ENCODE data around the gene NPIPA8.
"Not testable (repeated sequence)": the region's sequence is repeated elsewhere in the genome, so short reads cannot be mapped to it uniquely, and the experiment has no call there.

NPIPA8 gene

GRCh38 chr16:18336636-18337035, at the start of gene NPIPA8:
TSS of gene NPIPA8 (minus strand) at chr16:18336736. CDS start at chr16:18332662, 4,074 bp downstream.
- DNase-seq = not testable (repeated sequence)

- not testable (repeated sequence) for DNase-seq
Observed at GRCh38 chr16:18385285-18385684, 48.7 kb upstream of the NPIPA8 start.

- not testable (repeated sequence) for DNase-seq
Observed at GRCh38 chr16:18384869-18385268, 48.3 kb upstream of the NPIPA8 start.

- DNase-seq = not testable (repeated sequence)
Observed at GRCh38 chr16:18384098-18384636, 47.6 kb upstream of the NPIPA8 start.

- DNase-seq = not testable (repeated sequence)
Observed at GRCh38 chr16:18382696-18383095, 46.2 kb upstream of the NPIPA8 start.

- not testable (repeated sequence) for DNase-seq
Observed at GRCh38 chr16:18347742-18348141, 11.2 kb upstream of the NPIPA8 start.

GRCh38 chr16:18346993-18347392, 10.5 kb upstream of the NPIPA8 start:
- DNase-seq = not testable (repeated sequence)

GRCh38 chr16:18344634-18345033, 8.1 kb upstream of the NPIPA8 start:
- DNase-seq = not testable (repeated sequence)

- not testable (repeated sequence) for DNase-seq
Observed at GRCh38 chr16:18341986-18342385, 5.5 kb upstream of the NPIPA8 start.

GRCh38 chr16:18341417-18341960, 5.0 kb upstream of the NPIPA8 start:
- not testable (repeated sequence) for DNase-seq

- not testable (repeated sequence) for DNase-seq
Observed at GRCh38 chr16:18339210-18339609, 2.7 kb upstream of the NPIPA8 start.

- not testable (repeated sequence) for DNase-seq
Observed at GRCh38 chr16:18311811-18312210, 24.7 kb downstream of the NPIPA8 start.

- DNase-seq = not testable (repeated sequence)
Observed at GRCh38 chr16:18309159-18309558, 27.4 kb downstream of the NPIPA8 start.

- not testable (repeated sequence) for DNase-seq
Observed at GRCh38 chr16:18307241-18307640, 29.3 kb downstream of the NPIPA8 start.

- DNase-seq = not testable (repeated sequence)
Observed at GRCh38 chr16:18306066-18306465, 30.5 kb downstream of the NPIPA8 start.

GRCh38 chr16:18303059-18303706, 33.4 kb downstream of the NPIPA8 start:
- DNase-seq = not testable (repeated sequence)

GRCh38 chr16:18297714-18298113, 38.8 kb downstream of the NPIPA8 start:
- DNase-seq = not testable (repeated sequence)

GRCh38 chr16:18296931-18297330, 39.6 kb downstream of the NPIPA8 start:
- DNase-seq = not testable (repeated sequence)

- DNase-seq = not testable (repeated sequence)
Observed at GRCh38 chr16:18294371-18294770, 42.2 kb downstream of the NPIPA8 start.

- not testable (repeated sequence) for DNase-seq
Observed at GRCh38 chr16:18293337-18293956, 43.1 kb downstream of the NPIPA8 start.

GRCh38 chr16:18290959-18291358, 45.6 kb downstream of the NPIPA8 start:
- DNase-seq = not testable (repeated sequence)

- DNase-seq = not testable (repeated sequence)
Observed at GRCh38 chr16:18286342-18286741, 50.2 kb downstream of the NPIPA8 start.

- DNase-seq = not testable (repeated sequence)
Observed at GRCh38 chr16:18280319-18280718, 56.2 kb downstream of the NPIPA8 start.

- DNase-seq = not testable (repeated sequence)
Observed at GRCh38 chr16:18276756-18277155, 59.8 kb downstream of the NPIPA8 start.
